ENCODE data around the gene SCAND1.

DNA sequence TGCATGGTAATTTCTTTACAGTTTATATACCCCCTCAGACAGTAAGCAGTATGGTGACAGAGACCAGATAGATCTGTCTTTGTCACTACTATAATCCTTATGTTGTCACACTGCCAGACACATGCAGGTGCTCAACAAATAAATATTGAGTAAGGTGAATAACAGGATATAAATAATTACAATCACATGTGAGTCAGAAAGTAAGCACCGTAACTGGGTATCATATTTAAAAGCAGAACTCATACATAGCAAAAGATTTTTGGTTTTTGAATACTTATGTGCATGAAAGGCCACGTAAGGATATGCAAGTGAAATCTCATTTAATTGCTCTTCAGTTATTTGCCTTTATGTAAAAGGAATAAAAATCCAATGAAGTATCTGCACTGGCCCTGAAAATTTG, 31.5 kb upstream of the SCAND1 start:
- TF ChIP-seq RUNX1 (IDR thresholded peaks at IDR 0.05; ENCODE audit: low read depth) = no peak
- TF ChIP-seq, protein P1, sequence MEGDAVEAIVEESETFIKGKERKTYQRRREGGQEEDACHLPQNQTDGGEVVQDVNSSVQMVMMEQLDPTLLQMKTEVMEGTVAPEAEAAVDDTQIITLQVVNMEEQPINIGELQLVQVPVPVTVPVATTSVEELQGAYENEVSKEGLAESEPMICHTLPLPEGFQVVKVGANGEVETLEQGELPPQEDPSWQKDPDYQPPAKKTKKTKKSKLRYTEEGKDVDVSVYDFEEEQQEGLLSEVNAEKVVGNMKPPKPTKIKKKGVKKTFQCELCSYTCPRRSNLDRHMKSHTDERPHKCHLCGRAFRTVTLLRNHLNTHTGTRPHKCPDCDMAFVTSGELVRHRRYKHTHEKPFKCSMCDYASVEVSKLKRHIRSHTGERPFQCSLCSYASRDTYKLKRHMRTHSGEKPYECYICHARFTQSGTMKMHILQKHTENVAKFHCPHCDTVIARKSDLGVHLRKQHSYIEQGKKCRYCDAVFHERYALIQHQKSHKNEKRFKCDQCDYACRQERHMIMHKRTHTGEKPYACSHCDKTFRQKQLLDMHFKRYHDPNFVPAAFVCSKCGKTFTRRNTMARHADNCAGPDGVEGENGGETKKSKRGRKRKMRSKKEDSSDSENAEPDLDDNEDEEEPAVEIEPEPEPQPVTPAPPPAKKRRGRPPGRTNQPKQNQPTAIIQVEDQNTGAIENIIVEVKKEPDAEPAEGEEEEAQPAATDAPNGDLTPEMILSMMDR (IDR thresholded peaks at IDR 0.05 in 2 of 3, conservative IDR thresholded peaks at IDR 0.05 in 1 of 3; ENCODE audit: insufficient read depth in 2 of 3, low read depth in 1 of 3, low read length in 3 of 3) = no peak
- TF ChIP-seq, protein P2, sequence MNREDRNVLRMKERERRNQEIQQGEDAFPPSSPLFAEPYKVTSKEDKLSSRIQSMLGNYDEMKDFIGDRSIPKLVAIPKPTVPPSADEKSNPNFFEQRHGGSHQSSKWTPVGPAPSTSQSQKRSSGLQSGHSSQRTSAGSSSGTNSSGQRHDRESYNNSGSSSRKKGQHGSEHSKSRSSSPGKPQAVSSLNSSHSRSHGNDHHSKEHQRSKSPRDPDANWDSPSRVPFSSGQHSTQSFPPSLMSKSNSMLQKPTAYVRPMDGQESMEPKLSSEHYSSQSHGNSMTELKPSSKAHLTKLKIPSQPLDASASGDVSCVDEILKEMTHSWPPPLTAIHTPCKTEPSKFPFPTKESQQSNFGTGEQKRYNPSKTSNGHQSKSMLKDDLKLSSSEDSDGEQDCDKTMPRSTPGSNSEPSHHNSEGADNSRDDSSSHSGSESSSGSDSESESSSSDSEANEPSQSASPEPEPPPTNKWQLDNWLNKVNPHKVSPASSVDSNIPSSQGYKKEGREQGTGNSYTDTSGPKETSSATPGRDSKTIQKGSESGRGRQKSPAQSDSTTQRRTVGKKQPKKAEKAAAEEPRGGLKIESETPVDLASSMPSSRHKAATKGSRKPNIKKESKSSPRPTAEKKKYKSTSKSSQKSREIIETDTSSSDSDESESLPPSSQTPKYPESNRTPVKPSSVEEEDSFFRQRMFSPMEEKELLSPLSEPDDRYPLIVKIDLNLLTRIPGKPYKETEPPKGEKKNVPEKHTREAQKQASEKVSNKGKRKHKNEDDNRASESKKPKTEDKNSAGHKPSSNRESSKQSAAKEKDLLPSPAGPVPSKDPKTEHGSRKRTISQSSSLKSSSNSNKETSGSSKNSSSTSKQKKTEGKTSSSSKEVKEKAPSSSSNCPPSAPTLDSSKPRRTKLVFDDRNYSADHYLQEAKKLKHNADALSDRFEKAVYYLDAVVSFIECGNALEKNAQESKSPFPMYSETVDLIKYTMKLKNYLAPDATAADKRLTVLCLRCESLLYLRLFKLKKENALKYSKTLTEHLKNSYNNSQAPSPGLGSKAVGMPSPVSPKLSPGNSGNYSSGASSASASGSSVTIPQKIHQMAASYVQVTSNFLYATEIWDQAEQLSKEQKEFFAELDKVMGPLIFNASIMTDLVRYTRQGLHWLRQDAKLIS (CRISPR knock-in tag; IDR thresholded peaks at IDR 0.05) = no peak
- no peak for TF ChIP-seq KDM5B (IDR thresholded peaks at IDR 0.05; ENCODE audit: insufficient replicate concordance, low read depth, low read length)
- TF ChIP-seq ZNF408 (CRISPR knock-in tag; IDR thresholded peaks at IDR 0.05; ENCODE audit: low read depth) = no peak

Measured in K562 (cell line).